ENCODE measurements around the gene ECSIT.

ECSIT gene

GRCh38 chr19:11513946-11514345, 15.0 kb downstream of the ECSIT start:
- TF ChIP-seq POLR2A (IDR thresholded peaks at IDR 0.05; ENCODE audit: low read depth, low read length) (no peak), TAF1 (IDR thresholded peaks at IDR 0.05; ENCODE audit: borderline replicate concordance, low read depth, low read length) (no peak)
- DNase-seq (ENCODE audit: insufficient read length), result no peak
- FAIRE-seq, result no peak

- DNase-seq (ENCODE audit: insufficient read length) (no peak), FAIRE-seq (no peak)
- no peak for TF ChIP-seq POLR2A (IDR thresholded peaks at IDR 0.05; ENCODE audit: low read depth, low read length)
- no peak for TF ChIP-seq TAF1 (IDR thresholded peaks at IDR 0.05; ENCODE audit: borderline replicate concordance, low read depth, low read length)
- no peak for TF ChIP-seq POLR2AphosphoS5 (IDR thresholded peaks at IDR 0.05; ENCODE audit: low read depth, low read length)
Measured at GRCh38 chr19:11510444-11510843, 18.5 kb downstream of the ECSIT start.

DNA sequence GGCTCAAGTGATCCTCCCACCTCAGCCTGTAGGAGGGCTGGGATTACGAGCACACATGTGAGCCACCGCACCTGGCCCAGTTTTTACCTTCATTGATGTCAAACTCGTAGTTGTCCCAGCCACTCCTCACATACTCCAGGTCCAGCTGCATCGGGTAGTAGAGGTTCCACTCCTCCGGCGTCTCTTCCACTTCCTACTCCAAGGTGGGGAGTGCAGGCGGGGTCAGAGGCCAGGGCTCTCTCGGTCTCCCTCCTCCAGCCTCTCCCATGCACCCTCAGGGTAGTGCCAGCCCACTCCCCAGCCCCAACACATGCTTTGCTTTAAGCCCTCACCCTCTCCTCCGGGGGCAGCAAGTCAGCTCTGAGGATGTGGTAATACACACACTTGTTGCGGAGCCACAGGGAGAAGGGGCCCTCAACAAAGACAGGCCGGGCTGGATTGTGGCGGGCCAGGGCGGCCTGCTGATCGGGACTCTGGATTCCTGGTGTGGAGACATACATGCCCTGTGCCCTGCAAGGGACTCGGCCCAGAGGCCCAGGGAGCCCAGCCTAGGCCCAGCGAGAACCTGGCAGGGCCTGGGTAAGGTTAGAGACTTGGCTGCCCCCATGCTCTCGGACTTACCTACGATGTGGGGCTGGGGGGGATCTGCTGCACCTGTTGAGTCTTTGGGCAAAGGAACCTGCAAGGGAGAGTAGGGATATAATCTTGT, 21.4 kb downstream of the ECSIT start:
- no peak for FAIRE-seq
- no peak for DNase-seq (ENCODE audit: insufficient read length)
- TF ChIP-seq TAF1 (IDR thresholded peaks at IDR 0.05; ENCODE audit: borderline replicate concordance, low read depth, low read length) (no peak), POLR2A (IDR thresholded peaks at IDR 0.05; ENCODE audit: low read depth, low read length) (no peak), POLR2AphosphoS5 (IDR thresholded peaks at IDR 0.05; ENCODE audit: low read depth, low read length) (no peak)

- DNase-seq (ENCODE audit: insufficient read length), result no peak
- TF ChIP-seq TAF1 (IDR thresholded peaks at IDR 0.05; ENCODE audit: borderline replicate concordance, low read depth, low read length), result no peak
- TF ChIP-seq POLR2AphosphoS5 (IDR thresholded peaks at IDR 0.05; ENCODE audit: low read depth, low read length), result no peak; the same call in 1 of the 2 replicates
- no peak for TF ChIP-seq POLR2A (IDR thresholded peaks at IDR 0.05; ENCODE audit: low read depth, low read length)
Measured at GRCh38 chr19:11506967-11507366, 22.0 kb downstream of the ECSIT start.

DNA sequence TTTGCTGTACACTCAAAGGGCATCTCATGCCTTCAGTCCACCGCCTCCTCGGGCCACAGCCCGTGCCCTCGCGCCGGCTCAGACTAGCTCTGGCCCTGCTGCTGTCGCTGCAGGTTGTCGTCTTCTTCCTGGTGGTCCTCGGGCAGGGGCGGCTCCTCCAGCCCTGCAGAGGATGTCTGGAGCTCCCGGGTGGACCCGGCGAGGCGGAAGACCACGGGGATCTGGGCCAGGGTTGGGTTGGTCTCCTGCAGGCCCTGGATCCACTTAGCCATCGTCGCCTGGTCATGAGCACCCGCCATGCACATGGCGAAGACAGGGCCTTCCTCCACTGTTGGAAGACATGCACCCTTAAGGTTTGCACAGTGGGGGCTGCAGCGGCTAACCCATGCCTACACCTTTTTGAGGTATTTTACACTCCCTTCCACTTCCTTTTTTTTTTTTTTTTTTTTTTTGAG, 22.8 kb downstream of the ECSIT start:
- TF ChIP-seq POLR2AphosphoS5 (IDR thresholded peaks at IDR 0.05; ENCODE audit: low read depth, low read length), result peak; percentile 41; the same call in 1 of the 2 replicates
- TF ChIP-seq TAF1 (IDR thresholded peaks at IDR 0.05; ENCODE audit: borderline replicate concordance, low read depth, low read length), result no peak
- FAIRE-seq, result no peak

More at GRCh38 chr19:11506967-11507366, 22.0 kb downstream of the ECSIT start:
- FAIRE-seq, result no peak

GRCh38 chr19:11505504-11506100, 23.3 kb downstream of the ECSIT start, which contains the start of gene ZNF653:
Gene ZNF653 (minus strand): TSS chr19:11505839. CDS start chr19:11505786, 53 bp downstream.
- TF ChIP-seq POLR2A (IDR thresholded peaks at IDR 0.05; ENCODE audit: low read depth, low read length) (peak; percentile 20; the same call in 1 of the 2 replicates), POLR2AphosphoS5 (IDR thresholded peaks at IDR 0.05; ENCODE audit: low read depth, low read length) (no peak)
- no peak for FAIRE-seq
- DNase-seq (ENCODE audit: insufficient read length), result peak; percentile 96

More for the DNA sequence above, 22.8 kb downstream of the ECSIT start:
- DNase-seq (ENCODE audit: insufficient read length), result no peak

DNA sequence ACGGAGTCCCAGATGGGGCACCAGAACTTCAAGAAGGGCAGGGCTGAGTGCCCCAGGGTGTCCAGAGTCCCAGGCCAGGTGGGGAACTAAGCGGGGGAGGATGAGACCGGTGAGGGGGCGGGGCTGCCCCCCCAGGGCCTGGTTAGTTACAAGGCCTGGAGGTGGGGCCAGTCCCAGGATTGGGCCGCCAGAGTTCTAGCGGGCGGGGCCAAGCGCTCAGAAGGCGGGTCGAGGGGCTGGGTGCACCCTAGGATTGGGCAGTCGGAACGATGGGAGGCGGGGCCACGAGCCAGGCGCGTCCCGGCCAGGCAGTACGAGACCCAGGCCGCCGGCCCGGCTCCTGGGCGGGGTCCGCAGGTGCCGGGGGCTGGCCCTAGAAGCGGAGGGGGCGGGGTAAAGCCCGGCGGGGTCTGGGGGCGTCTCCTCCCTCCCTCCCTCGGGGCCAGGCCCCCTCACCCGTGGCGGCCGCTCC, 23.9 kb downstream of the ECSIT start:
- TF ChIP-seq TAF1 (IDR thresholded peaks at IDR 0.05; ENCODE audit: borderline replicate concordance, low read depth, low read length) (no peak), POLR2A (IDR thresholded peaks at IDR 0.05; ENCODE audit: low read depth, low read length) (0 out of 2 replicates have a peak, but pooled peaks have one; percentile 27)
- DNase-seq (ENCODE audit: insufficient read length) (peak; percentile 99), FAIRE-seq (peak; percentile 98)

DNA sequence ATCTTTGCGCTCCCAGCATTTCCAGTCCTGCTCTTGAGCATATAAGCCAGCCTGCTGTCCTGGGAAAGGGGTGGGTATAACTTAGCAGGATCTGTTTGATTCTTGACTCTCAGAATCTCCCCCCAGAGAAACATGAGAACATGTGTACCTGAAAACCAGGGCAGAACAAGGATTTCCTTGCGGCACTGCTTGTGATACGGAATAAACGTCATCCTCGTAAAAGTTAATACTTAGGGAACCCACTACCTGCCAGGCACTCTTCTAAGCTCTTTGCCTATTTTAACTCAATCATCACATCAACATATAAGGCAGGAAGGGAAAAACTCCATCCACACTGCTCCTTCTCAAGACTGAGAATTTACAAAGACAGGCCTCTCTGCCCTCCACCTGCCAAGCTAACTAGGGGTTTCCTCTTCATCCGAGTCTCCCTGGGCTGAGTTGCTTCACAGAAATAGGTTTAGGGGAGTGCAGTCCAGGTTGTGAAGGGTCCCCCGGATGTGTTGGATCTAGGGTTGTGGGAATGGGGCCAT, 24.4 kb downstream of the ECSIT start:
- no peak for DNase-seq (ENCODE audit: insufficient read length)
- no peak for TF ChIP-seq TAF1 (IDR thresholded peaks at IDR 0.05; ENCODE audit: borderline replicate concordance, low read depth, low read length)
- TF ChIP-seq POLR2AphosphoS5 (IDR thresholded peaks at IDR 0.05; ENCODE audit: low read depth, low read length), result no peak
- FAIRE-seq, result no peak

DNA sequence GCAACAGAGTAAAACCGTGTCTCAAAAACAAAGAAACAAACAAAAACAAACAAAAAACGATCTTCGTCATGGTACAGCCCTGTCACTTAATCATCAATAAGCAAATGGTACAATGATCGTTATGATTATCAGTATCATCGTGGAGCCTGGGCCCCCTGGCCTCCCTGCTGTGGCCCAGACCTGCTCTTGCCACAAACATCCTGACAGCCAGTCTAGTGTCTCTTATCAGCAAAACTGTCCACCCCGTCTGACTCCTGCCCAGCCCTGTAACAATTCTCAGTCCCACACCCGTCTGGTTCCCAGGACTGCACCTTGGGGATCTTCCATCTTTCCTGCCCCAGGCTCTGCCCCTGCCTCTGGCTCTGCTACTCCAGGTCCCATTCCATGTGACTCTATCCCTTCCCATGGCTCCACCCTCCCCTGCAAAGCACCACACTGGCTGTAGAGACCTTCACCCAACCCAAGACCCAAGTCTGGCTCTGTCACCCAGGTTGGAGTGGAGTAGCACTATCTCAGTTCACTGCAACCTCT, 29.0 kb downstream of the ECSIT start:
- TF ChIP-seq TAF1 (IDR thresholded peaks at IDR 0.05; ENCODE audit: borderline replicate concordance, low read depth, low read length) (no peak), POLR2A (IDR thresholded peaks at IDR 0.05; ENCODE audit: low read depth, low read length) (no peak), POLR2AphosphoS5 (IDR thresholded peaks at IDR 0.05; ENCODE audit: low read depth, low read length) (no peak)

GRCh38 chr19:11499220-11499726, 29.7 kb downstream of the ECSIT start:
- TF ChIP-seq POLR2A (IDR thresholded peaks at IDR 0.05; ENCODE audit: low read depth, low read length) (no peak), POLR2AphosphoS5 (IDR thresholded peaks at IDR 0.05; ENCODE audit: low read depth, low read length) (no peak), TAF1 (IDR thresholded peaks at IDR 0.05; ENCODE audit: borderline replicate concordance, low read depth, low read length) (no peak)
- DNase-seq (ENCODE audit: insufficient read length) (no peak), FAIRE-seq (no peak)

More for the DNA sequence above, 29.0 kb downstream of the ECSIT start:
- FAIRE-seq (no peak), DNase-seq (ENCODE audit: insufficient read length) (no peak)

DNA sequence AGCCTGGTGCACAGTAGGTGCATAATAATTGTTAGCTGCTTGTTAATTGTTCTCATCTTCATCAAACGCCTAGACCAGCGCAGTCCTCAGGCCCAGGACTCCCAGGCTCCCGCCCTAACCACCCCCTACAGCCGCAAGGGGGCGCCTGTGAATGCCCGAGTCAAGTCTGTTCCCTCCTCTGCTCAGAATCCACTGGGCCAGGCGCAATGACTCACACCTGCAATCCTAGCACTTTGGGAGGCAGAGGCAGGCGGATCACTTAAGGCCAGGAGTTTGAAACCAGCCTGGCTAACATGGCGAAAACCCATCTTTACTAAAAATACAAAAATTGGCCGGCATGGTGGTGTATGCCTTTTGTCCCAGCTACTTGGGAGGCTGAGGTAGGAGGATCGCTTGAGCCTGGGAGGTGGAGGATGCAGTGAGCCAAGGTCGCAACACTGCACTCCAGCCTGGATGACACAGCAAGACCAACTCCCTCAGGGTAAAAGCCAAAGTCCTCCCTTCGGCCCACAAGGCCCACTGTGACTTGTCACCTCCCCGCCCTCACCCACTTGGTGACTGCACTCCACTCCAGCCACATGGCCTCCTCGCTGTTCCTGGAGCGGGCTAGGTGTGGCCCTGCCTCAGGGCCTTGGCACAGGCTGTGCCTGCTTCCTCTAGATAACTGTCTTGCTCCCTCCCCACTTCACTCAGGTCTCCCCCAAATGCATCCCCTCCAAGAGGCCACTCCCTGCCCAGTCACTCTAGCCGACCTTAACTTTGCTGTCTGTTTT, 32.4 kb downstream of the ECSIT start:
- DNase-seq (ENCODE audit: insufficient read length) (peak; percentile 75), FAIRE-seq (no peak)
- TF ChIP-seq POLR2AphosphoS5 (IDR thresholded peaks at IDR 0.05; ENCODE audit: low read depth, low read length), result no peak
